ENCODE data around the gene AKT1.
A peak's percentile ranks its signal among the peaks of the same experiment; 100 is the strongest.

Gene AKT1

DNA sequence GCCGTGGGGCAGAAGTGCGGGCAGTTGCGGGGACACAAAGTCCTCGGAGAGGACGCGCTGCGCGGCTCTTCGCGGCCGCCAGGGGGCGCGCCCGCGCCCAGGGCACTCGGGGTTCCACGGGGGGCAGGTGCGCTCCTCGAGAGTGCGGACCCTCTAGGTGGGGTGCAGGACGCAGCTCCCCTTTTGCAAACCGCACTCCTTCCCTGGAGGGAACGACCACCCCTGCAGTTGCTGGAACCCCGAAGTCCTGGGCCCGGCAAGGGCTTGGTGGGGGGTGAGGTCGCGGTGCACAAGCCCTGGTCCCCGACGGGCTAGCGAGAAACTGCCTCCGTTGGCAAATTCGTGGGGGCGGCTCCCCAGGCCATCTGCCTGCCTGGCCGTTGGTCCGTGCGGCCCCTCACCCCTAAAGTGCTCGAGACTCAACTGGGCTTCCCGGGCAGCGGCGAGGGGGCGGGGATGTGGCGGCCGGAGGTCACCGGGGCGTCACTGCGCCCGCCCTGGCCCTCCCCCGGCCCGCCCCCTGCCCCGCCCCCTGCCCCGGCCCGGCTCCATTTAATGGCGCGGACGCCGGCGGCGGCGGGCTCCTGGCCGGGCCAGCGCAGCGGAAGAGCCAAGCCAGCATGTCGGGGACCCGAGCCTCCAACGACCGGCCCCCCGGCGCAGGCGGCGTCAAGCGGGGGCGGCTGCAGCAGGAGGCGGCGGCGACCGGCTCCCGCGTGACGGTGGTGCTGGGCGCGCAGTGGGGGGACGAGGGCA lies 71.7 kb downstream of the AKT1 start, which contains the start of gene ADSS1:
Gene ADSS1, plus strand, starts transcription at position 579 of the 756 bp plus-strand sequence. Its CDS starts 42 bp downstream, at position 621.
- peak in 1 of 2 donors; percentile 23 for DNase-seq (ENCODE audit: low read depth in 2 of 2)

DNA sequence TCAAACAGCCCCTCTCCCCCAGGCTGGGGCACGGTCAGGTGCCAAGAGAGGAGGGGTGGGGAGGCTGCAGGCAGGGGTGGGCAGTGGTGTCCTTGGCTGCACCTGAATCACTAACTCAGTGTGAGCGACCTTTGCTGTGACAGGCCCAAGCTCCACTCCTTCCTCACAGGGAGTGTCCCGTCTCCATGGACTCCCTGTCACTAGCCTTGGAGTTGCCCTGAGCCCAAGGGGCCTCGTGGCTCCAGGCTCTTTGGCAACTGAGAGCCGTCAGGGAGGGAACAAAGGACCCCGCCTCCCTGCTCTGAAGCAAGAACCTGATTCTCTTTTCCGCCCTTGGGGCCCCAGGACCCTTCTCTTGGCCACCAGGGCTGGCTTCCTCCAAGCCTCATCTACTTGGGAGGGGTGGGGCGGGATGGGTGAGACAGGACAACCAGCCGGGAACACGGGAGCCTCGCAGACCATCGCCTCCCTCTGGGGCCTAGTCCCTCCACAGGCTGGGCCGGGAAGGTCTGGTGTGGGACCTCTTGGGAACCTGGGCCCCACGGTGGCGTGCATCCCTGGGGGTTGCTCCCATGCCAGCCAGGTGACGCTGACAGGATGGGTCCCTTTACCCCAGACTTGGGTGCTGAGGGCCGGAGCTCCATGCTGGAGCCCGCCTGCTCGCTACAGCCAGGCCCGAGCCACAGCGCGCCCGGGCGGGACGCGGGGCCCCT lies 72.5 kb downstream of the AKT1 start:
- no peak for DNase-seq (ENCODE audit: low read depth in 2 of 2)

DNA sequence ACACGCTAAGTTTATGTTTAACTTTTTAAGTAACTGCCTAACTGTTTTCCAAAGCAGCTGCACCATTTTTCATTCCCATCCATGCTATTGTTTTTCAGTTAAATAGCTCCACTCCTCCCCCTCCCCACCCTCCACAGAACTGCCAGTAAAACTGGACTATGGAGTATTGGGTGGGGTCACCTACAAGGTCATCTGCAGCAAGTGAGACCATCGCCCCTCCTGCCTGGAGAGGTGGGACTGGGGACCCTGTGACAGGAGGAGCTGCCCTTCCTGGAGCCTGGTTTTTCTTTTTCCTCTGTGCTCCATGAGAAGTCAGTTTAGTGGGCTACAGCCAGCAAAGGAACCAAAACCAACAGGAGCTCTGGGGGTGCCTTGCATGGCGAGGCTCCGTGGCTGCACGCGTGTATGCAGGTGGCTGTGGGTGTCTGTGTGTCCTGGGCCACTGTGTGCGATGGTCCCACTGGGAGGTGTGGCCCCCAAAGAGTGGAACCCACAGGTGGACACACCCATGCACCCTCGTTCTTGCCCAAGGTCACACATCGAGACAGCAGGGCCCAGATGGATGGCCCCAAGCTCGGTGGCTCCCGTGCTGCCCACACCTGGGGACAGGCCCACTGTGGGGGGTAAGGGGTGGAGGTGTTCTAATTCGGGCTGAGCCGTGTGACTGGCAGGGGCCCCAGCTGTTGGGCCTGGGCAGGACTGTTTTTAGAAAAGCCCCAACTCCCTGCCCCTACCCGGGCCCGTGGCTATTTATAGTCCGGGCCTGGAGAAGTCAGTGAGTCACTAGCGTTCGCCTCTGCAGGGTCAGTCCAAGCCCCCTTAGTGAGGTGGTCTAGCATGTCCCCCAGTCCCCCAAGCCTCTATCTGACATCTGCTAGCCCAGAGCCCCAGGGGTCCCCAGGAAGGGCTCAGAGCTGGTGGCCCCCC lies 73.8 kb downstream of the AKT1 start:
- DNase-seq (ENCODE audit: low read depth in 2 of 2), result no peak

All from stimulated activated CD4-positive, alpha-beta T cell treated with anti-CD3 and anti-CD28 coated beads, Interleukin-1b, Interleukin-23, amount 100 ng/mL, for 1 hour (primary cell).